Measurements from ENCODE around the gene CEACAM4. TPM values are rescaled to one million over a fixed set of nuclear protein-coding genes. Genes with fewer than 3 reads are reported as not detected.

CEACAM4 gene
- total RNA-seq, 1 donor from 2014 or later, result not detected

- FAIRE-seq (no peak), DNase-seq (ENCODE audit: low spot score in 2 of 2) (no peak)
These were observed 7.8 kb downstream of the CEACAM4 start for GRCh38 chr19:41619018-41619556.

DNA sequence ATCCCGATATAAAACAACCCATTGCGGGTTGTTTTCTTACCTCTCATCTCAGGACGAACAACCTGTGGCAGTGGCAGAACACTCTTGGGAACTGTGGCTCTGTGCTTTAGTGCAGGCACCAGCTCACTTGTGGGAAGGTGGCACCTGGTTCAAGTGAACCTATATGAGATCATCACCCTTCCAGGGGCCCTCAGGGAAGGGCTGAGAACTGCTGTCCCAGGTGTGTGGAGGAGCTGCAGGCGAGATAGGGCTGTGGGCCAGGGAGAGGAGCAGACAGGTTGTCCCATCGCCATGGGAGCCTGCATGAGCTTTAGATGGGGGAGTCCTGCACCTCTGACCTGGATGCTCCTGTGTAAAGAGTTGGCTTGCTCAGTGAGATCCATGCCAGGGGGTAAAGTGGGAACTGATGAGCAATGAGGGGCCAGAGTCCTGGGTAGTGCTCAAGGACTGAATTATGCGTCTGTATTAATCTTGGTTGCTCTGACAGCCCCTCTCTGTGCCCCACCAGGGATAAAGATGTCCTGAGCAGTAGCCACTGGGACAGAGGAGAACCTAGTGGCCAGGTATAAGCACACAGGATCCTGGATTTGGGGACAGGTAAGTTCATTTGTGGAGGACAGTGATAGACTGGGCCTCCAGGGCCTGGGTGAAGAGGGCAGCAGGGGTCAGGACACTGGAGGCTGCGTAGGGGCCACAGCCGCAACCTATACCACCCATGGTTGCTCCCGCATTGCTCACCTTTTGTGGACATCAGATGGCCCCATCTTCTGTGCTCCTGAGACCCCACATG is 8.7 kb downstream of the CEACAM4 start:
- DNase-seq (ENCODE audit: low spot score in 2 of 2) (no peak), FAIRE-seq (no peak)

- DNase-seq (ENCODE audit: low spot score in 2 of 2) (no peak), FAIRE-seq (no peak)
These were observed 9.9 kb downstream of the CEACAM4 start for GRCh38 chr19:41616792-41617621.

DNA sequence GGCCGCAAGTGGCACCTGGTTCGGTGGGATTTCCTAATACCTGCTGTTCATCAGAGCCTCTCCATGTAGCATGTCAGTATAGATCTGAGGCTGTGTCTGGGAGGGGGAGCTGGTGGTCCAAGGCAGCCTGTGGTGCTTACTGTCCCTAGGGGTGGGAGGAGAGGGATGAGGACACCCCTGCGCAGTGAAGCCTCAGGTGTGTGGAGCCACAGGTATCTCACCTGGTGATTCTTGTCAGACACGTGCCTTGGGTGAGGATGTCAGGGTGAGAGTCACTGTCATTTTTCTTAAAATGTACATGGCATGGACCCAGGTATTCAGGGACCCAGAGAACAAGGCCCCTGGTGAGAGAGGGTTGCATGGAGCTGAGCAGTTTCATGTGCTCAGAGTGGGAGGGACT is 11.7 kb downstream of the CEACAM4 start:
- no peak for DNase-seq (ENCODE audit: low spot score in 2 of 2)
- FAIRE-seq, result no peak

GRCh38 chr19:41612483-41612882 is 14.4 kb downstream of the CEACAM4 start:
- DNase-seq (ENCODE audit: low spot score in 2 of 2) (no peak), FAIRE-seq (no peak)

DNA sequence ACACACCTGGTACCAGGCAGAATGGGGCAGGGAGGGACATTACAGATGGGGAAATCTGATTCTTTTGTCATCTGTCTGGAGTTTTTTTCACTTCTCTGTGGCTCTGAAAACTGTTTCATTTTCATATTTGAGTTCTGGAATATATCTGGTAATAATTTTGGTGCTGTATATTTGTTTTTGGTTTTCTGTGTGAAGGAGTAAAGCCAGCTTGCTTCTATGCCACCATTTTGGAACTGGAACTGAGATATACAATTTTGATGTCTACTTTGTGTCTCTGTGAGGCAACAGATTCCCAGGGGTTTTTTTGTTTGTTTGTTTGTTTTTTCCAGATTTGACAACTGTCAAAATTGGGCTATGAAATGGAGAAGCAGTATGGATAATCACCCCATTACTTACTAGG is 16.1 kb downstream of the CEACAM4 start:
- DNase-seq (ENCODE audit: low spot score in 2 of 2) (no peak), FAIRE-seq (no peak)

DNA sequence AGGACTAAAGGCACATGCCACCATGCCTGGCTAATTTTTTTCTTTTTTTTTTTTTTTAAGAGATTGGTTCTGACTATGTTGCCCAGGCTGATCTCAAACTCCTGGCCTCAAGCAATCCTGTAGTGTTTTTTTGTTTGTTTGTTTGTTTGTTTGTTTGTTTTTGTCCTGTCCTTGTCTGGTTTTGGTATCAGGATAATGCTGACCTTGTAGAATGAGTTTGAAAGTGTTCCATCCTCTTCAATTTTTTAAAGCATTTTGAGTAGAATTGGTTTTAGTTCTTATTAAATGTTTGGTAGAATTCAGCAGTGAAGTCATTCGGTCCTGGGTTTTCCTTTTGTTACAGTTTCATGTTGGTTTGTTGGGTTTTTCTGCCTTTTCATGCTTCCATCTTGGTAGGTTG is 19.2 kb downstream of the CEACAM4 start:
- DNase-seq (ENCODE audit: low spot score in 2 of 2) (no peak), FAIRE-seq (no peak)

DNA sequence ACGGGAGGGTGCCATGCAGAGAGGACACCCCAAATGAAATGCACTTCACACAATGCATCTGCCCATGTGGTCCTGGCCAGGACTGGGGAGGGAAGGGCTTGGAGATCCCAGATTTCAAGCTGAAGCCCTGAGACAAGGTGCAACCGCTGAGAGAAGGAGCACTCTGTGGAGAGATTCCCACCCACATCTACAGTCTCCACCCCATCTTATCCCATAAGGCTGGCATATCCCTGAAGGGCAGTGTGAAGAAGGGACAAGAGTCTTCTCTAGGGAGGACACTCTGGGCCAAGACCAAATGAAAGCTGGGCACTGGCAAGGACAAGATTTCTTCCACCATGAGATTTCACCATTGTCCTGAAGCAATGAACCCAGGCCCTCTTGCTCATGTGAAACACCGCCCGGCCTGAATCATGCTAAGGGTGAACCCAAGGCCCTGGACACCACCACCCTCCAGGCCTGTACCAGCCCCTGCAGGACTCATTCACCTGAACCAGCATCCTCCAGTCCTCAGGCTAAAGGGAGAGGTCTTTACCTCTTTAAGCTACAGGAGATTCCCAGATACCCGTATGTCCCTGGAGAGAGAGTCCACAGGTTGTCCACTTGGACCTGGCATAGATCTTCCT is 20.5 kb downstream of the CEACAM4 start:
- DNase-seq (ENCODE audit: low spot score in 2 of 2) (no peak), FAIRE-seq (no peak)

DNA sequence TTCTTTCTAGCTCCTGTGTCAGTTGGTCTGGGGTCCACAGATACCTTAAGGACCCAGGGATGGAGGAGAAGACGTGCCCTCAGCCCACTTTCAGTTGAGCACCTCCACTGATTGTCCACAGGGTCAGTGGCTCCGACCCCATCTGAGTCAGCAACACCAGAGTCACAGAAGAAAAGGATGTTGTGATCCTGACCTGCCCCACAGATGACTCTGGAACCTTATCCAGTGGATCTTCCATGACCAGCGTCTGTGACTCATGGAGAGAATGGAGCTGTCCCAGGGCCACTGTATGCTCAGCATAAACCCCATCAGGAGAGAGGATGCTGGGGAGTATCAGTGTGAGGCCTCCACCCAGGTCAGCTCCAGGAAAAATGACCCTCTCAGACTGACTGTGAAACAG is 22.0 kb downstream of the CEACAM4 start:
- no peak for FAIRE-seq

GRCh38 chr19:41601771-41602170 is 25.1 kb downstream of the CEACAM4 start:
- no peak for FAIRE-seq
- DNase-seq (ENCODE audit: low spot score in 2 of 2), result no peak

More for the DNA sequence above, 22.0 kb downstream of the CEACAM4 start:
- DNase-seq (ENCODE audit: low spot score in 2 of 2), result no peak

DNA sequence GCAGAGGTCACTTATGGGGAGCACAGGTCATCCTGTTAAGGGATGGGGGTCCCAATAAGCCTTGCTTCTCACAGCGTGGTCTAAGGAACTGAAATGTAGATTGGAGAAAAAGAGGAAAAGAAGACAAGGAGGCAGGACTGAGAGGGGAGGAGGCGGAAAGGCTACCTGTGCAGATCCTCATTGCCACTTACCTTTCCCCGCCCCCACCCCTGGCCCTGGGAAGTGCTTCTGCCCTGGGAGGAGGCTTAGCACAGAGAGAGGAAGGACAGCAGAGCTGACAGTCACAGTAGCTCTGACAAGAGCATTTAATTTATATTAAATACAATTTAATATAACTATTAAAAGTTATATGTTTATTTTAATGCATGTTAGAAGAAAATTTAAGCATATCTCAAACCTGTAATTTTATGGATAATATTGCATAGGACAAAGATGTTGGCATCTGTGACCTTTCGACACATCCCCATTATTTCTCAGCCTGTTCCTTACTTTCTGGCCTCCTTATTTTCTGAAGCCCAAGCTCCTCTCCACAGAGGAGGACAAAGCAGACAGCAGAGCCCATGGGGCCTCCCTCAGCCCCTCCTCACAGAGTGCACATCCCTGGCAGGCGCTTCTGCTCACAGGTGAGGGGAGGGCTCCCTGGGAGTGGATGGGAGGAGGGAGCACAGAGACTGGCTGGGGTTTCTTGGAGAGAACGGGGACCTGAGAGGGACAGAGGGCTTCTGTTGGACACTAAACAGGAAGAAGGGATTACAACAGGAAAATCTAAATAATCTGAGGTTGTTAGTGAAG is 27.5 kb downstream of the CEACAM4 start:
- FAIRE-seq (no peak), DNase-seq (ENCODE audit: low spot score in 2 of 2) (no peak)

GRCh38 chr19:41597600-41598041 is 29.3 kb downstream of the CEACAM4 start:
- FAIRE-seq, result no peak
- peak; percentile 57 to 70 for DNase-seq (ENCODE audit: low spot score in 2 of 2)

- no peak for FAIRE-seq
- DNase-seq (ENCODE audit: low spot score in 2 of 2), result no peak
These were observed 31.0 kb downstream of the CEACAM4 start for GRCh38 chr19:41595890-41596280.

- FAIRE-seq, result no peak
- DNase-seq (ENCODE audit: low spot score in 2 of 2), result peak in 1 of 2 donors; percentile 47
These were observed 31.5 kb downstream of the CEACAM4 start for GRCh38 chr19:41595258-41595889.

- DNase-seq (ENCODE audit: low spot score in 2 of 2) (no peak), FAIRE-seq (no peak)
These were observed 34.8 kb downstream of the CEACAM4 start for GRCh38 chr19:41591951-41592562.

GRCh38 chr19:41590936-41591335 is 35.9 kb downstream of the CEACAM4 start:
- FAIRE-seq (no peak), DNase-seq (ENCODE audit: low spot score in 2 of 2) (no peak)

DNA sequence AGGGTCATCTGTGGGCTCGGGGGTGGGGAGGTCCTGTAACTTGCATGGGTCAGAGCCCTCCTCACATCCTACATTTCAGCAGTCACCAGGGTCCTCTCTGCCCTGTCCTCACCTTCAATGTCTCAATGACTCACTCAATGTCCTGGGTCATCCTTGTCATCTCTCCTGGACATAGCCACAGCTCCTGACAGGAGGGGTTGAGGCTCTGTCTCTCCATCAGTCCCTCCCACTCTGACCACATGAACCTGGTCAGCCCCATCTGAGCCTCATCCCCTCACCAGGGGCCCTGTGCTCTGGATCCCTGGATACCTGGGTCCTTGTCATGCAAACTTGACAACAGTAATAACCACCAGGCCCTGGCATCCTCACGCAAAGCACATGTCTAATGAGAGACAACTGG is 37.5 kb downstream of the CEACAM4 start:
- FAIRE-seq (no peak), DNase-seq (ENCODE audit: low spot score in 2 of 2) (no peak)

GRCh38 chr19:41588497-41589209 is 38.2 kb downstream of the CEACAM4 start:
- DNase-seq (ENCODE audit: low spot score in 2 of 2), result no peak

GRCh38 chr19:41587838-41588210 is 39.0 kb downstream of the CEACAM4 start:
- FAIRE-seq (no peak), DNase-seq (ENCODE audit: low spot score in 2 of 2) (no peak)

More at GRCh38 chr19:41588497-41589209, 38.2 kb downstream of the CEACAM4 start:
- no peak for FAIRE-seq

Measured in frontal cortex (tissue), 4 donors.